Neuronal stem cell (in vitro differentiated cells): ENCODE results near the gene FGA.

Source experiments
- DNase-seq: peaks from one replicate; pipeline ENCODE4 v3.0.0-alpha.2; 2013; ENCODE audit warnings: low spot score
- H2AFZ ChIP-seq: one replicate; pipeline ENCODE4 v1.6.1; 2013; ENCODE audit warnings: mild to moderate bottlenecking, low read length, inconsistent platforms
- H2AK5ac ChIP-seq: 2 replicates; pipeline ENCODE4 v1.6.1; 2013; ENCODE audit warnings: low read depth, mild to moderate bottlenecking, inconsistent platforms, low read length, moderate library complexity, mixed read lengths
- H2BK120ac ChIP-seq: 2 replicates; pipeline ENCODE4 v1.6.1; 2013; ENCODE audit warnings: low read depth, mild to moderate bottlenecking, inconsistent platforms, low read length, moderate library complexity, mixed read lengths
- H2BK12ac ChIP-seq: one replicate; pipeline ENCODE4 v1.6.1; 2013; ENCODE audit warnings: low read length, inconsistent platforms
- H2BK15ac ChIP-seq: 2 replicates; pipeline ENCODE4 v1.6.1; 2013; ENCODE audit warnings: mild to moderate bottlenecking, low read length, inconsistent platforms, mixed read lengths
- H2BK5ac ChIP-seq: one replicate; pipeline ENCODE4 v1.6.1; 2013; ENCODE audit warnings: inconsistent platforms, mild to moderate bottlenecking, low read length, moderate library complexity
- H3K14ac ChIP-seq: one replicate; pipeline ENCODE4 v1.6.1; 2013; ENCODE audit warnings: low read length, inconsistent platforms
- H3K18ac ChIP-seq: 2 replicates; pipeline ENCODE4 v1.6.1; 2013; ENCODE audit warnings: low read length, inconsistent platforms
- H3K23ac ChIP-seq: 2 replicates; pipeline ENCODE4 v1.6.1; 2013; ENCODE audit warnings: low read depth, mild to moderate bottlenecking, mixed read lengths, low read length, inconsistent platforms; ENCODE audit not compliant: poor library complexity
- H3K27ac ChIP-seq: replicated peaks from 3 replicates; pipeline ENCODE4 v1.5.1; 2013; ENCODE audit warnings: low read length, inconsistent platforms
- H3K27me3 ChIP-seq, 3 experiments: 2 replicates each; pipeline ENCODE4 v1.6.1; 2013; ENCODE audit warnings: low read length in 3 of 3, mild to moderate bottlenecking in 2 of 3, inconsistent platforms in 1 of 3, low read depth in 1 of 3, mixed read lengths in 1 of 3, moderate library complexity in 1 of 3; ENCODE audit not compliant: control insufficient read depth in 3 of 3, insufficient read depth in 3 of 3
- H3K36me3 ChIP-seq, 2 donors: replicated peaks in 1 of 2; 2 replicates each; pipeline ENCODE4 v1.6.1; 2013; ENCODE audit warnings: low read length in 2 of 2; ENCODE audit not compliant: control insufficient read depth in 2 of 2, insufficient read depth in 2 of 2
- H3K4ac ChIP-seq: 2 replicates; pipeline ENCODE4 v1.6.1; 2013; ENCODE audit warnings: inconsistent platforms, mild to moderate bottlenecking, low read length, moderate library complexity
- H3K4me1 ChIP-seq, 2 donors: 1 replicate in 1 of 2; 2 replicates in 1 of 2; pipeline ENCODE4 v1.6.1; 2013; ENCODE audit warnings: low read length in 2 of 2, low read depth in 1 of 2; ENCODE audit not compliant: control insufficient read depth in 2 of 2, insufficient read depth in 1 of 2
- H3K4me2 ChIP-seq: one replicate; pipeline ENCODE4 v1.6.1; 2013; ENCODE audit warnings: mild to moderate bottlenecking, low read length, inconsistent platforms; ENCODE audit not compliant: insufficient read depth, poor library complexity, severe bottlenecking
- H3K4me3 ChIP-seq, 2 donors: 2 replicates each; pipeline ENCODE4 v1.5.1; 2013; ENCODE audit warnings: low read length in 2 of 2, mild to moderate bottlenecking in 2 of 2, inconsistent platforms in 1 of 2, moderate library complexity in 1 of 2
- H3K79me1 ChIP-seq: one replicate; pipeline ENCODE4 v1.6.1; 2013; ENCODE audit warnings: low read depth, mild to moderate bottlenecking, inconsistent platforms, low read length, moderate library complexity
- H3K9ac ChIP-seq: one replicate; pipeline ENCODE4 v1.6.1; 2013; ENCODE audit warnings: mild to moderate bottlenecking, low read depth, low read length, inconsistent platforms; ENCODE audit not compliant: poor library complexity
- H3K9me3 ChIP-seq, 2 donors: replicated peaks in 1 of 2; 2 replicates each; pipeline versions ENCODE3 to v1.6.1; 2013; ENCODE audit warnings: low read length in 2 of 2, mild to moderate bottlenecking in 2 of 2, inconsistent platforms in 1 of 2, low read depth in 1 of 2, mixed read lengths in 1 of 2, moderate library complexity in 1 of 2; ENCODE audit not compliant: control insufficient read depth in 2 of 2, insufficient read depth in 1 of 2
- H4K8ac ChIP-seq: one replicate; pipeline ENCODE4 v1.6.1; 2013; ENCODE audit warnings: low read depth, mild to moderate bottlenecking, inconsistent platforms, low read length, moderate library complexity
- H4K91ac ChIP-seq: one replicate; pipeline ENCODE4 v1.6.1; 2013; ENCODE audit warnings: low read length, low read depth, mild to moderate bottlenecking, inconsistent platforms; ENCODE audit not compliant: poor library complexity
- WGBS, 2 donors: extraction: QIAGEN DNeasy Blood & Tissue Kit; methylation state at CpG; one replicate each; pipeline ENCODE4 v1.1.7; 2013; ENCODE audit warnings: missing lambda C conversion rate in 2 of 2, mixed read lengths in 1 of 2; ENCODE audit not compliant: insufficient read length in 2 of 2, insufficient replicate concordance in 1 of 2; ENCODE audit errors: extremely low coverage in 2 of 2; 5-methylcytosine and 5-hydroxymethylcytosine counted together

The FGA gene

GRCh38 chr4:154612472-154613414 is 22.2 kb upstream of the FGA start, which contains the start of gene FGG:
Gene FGG (minus strand): TSS chr4:154612656. CDS start chr4:154612609, 47 bp downstream.
- Histone ChIP-seq H3K27ac (no peak within 1 kb of the TSS), H2BK12ac (no peak within 1 kb of the TSS), H2AK5ac (no peak within 1 kb of the TSS), H3K23ac (no peak within 1 kb of the TSS), H3K9me3 (no peaks in the 10 kb centered on the region), H2AFZ (peak within 1 kb of the TSS; percentile 22), H3K4ac (no peak within 1 kb of the TSS), H2BK5ac (no peak within 1 kb of the TSS), H3K9ac (no peak within 1 kb of the TSS), H3K4me2 (no peak within 1 kb of the TSS), H2BK120ac (no peak within 1 kb of the TSS), H3K4me3 (peak within 1 kb of the TSS in 1 of 2 donors; percentile 12), H4K8ac (no peak within 1 kb of the TSS), H3K27me3 (no peaks in the 10 kb centered on the region), H2BK15ac (no peak within 1 kb of the TSS), H3K79me1 (no peaks in the 10 kb centered on the region), H3K4me1 (no peaks in the 10 kb centered on the region), H3K14ac (no peak within 1 kb of the TSS), H3K36me3 (no peaks in the 10 kb centered on the region), H3K18ac (no peak within 1 kb of the TSS), H4K91ac (no peak within 1 kb of the TSS)
- no CpG with 5 or more reads among the region's 7 CpGs for whole genome bisulfite sequencing, 2 donors
- DNase-seq = no peak

- no peaks in the 10 kb centered on the region for H3K79me1 ChIP-seq
- no peak overlapping the region for H2AK5ac ChIP-seq
- no CpG with 5 or more reads among the region's 1 CpG for WGBS, 2 donors
- H3K18ac ChIP-seq = no peak overlapping the region
- no peak for DNase-seq
- no peaks in the 10 kb centered on the region for H3K27me3 ChIP-seq
- no peak overlapping the region for H3K4me3 ChIP-seq
- no peak overlapping the region for H2BK5ac ChIP-seq
- H3K9me3 ChIP-seq = no peaks in the 10 kb centered on the region
- H3K36me3 ChIP-seq = no peaks in the 10 kb centered on the region
- H4K91ac ChIP-seq = no peak overlapping the region
- no peak overlapping the region for H3K4me2 ChIP-seq
- H2AFZ ChIP-seq = no peak overlapping the region
- H3K4me1 ChIP-seq = no peaks in the 10 kb centered on the region
- no peak overlapping the region for H3K9ac ChIP-seq
- H3K27ac ChIP-seq = no peak overlapping the region
- no peak overlapping the region for H2BK120ac ChIP-seq
- no peak overlapping the region for H4K8ac ChIP-seq
- H2BK12ac ChIP-seq = no peak overlapping the region
- H3K4ac ChIP-seq = no peak overlapping the region
- H2BK15ac ChIP-seq = no peak overlapping the region
- no peak overlapping the region for H3K23ac ChIP-seq
- H3K14ac ChIP-seq = no peak overlapping the region
These were observed 21.3 kb upstream of the FGA start for GRCh38 chr4:154611833-154612232.

GRCh38 chr4:154610582-154610981 is 20.0 kb upstream of the FGA start:
- Histone ChIP-seq H3K9me3 (no peaks in the 10 kb centered on the region), H4K91ac (no peak overlapping the region), H3K4me1 (no peaks in the 10 kb centered on the region), H2AK5ac (no peak overlapping the region), H3K14ac (no peak overlapping the region), H3K27me3 (no peaks in the 10 kb centered on the region), H3K9ac (no peak overlapping the region), H2BK120ac (no peak overlapping the region), H3K27ac (no peak overlapping the region), H3K18ac (no peak overlapping the region), H2BK12ac (no peak overlapping the region), H3K23ac (no peak overlapping the region), H4K8ac (no peak overlapping the region), H3K4ac (no peak overlapping the region), H3K79me1 (no peaks in the 10 kb centered on the region), H3K4me2 (no peak overlapping the region), H3K36me3 (no peaks in the 10 kb centered on the region), H2BK5ac (no peak overlapping the region), H2BK15ac (no peak overlapping the region), H3K4me3 (no peak overlapping the region), H2AFZ (no peak overlapping the region)
- DNase-seq = no peak
- WGBS, 2 donors = no CpG with 5 or more reads among the region's 4 CpGs

DNA sequence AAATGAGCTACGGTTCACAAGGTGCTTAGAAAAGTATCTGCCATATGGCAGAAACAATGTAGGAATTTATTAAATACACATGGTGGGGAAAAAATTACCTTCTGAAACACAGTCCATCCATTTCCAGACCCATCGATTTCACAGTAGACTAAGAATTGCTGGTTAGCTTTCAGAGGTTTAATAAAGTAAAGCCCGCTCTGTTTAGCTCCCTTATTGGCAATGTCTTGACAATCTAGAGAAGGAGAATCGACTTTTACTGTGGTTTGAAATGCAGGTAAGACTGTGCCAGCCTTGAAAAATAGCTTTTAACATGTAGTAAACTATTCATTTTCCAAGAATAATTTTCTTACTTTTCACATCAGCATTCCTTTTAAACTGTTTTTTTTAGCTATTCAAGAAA is 19.0 kb upstream of the FGA start:
- H3K4me2 ChIP-seq = no peak overlapping the region
- no peak overlapping the region for H2AK5ac ChIP-seq
- H3K4ac ChIP-seq = no peak overlapping the region
- no peaks in the 10 kb centered on the region for H3K36me3 ChIP-seq
- no peak overlapping the region for H2BK5ac ChIP-seq
- H3K27ac ChIP-seq = no peak overlapping the region
- H3K18ac ChIP-seq = no peak overlapping the region
- no peaks in the 10 kb centered on the region for H3K79me1 ChIP-seq
- no peak overlapping the region for H3K23ac ChIP-seq
- no peaks in the 10 kb centered on the region for H3K4me1 ChIP-seq
- H2BK120ac ChIP-seq = no peak overlapping the region
- H2BK12ac ChIP-seq = no peak overlapping the region
- H2AFZ ChIP-seq = no peak overlapping the region
- no peak overlapping the region for H4K8ac ChIP-seq
- no peak overlapping the region for H4K91ac ChIP-seq
- no peak overlapping the region for H3K4me3 ChIP-seq
- H2BK15ac ChIP-seq = no peak overlapping the region
- DNase-seq = no peak
- H3K9ac ChIP-seq = no peak overlapping the region
- no peaks in the 10 kb centered on the region for H3K9me3 ChIP-seq
- H3K14ac ChIP-seq = no peak overlapping the region
- no peaks in the 10 kb centered on the region for H3K27me3 ChIP-seq
- WGBS, 2 donors = no CpG with 5 or more reads among the region's 4 CpGs
